ENCODE data around the gene PRM2.

The PRM2 gene

GRCh38 chr16:11225677-11226549 lies 50.4 kb downstream of the PRM2 start:
- DNase-seq (ENCODE audit: low read depth in 2 of 2), result no peak
